OCI-LY3 (cell line): ENCODE measurements around the gene ELFN1.

ENCODE experiments used
- H2AFZ ChIP-seq: fragments of 200-600, 300-600 bp; shearing (Covaris generic); 2 replicates; pipeline ENCODE4 v1.6.0; 2014; ENCODE audit warnings: antibody characterized with exemption, low read depth, low read length
- H3K27ac ChIP-seq: fragments of 200-600, 300-600 bp; sonication (generic); 2 replicates; pipeline ENCODE4 v1.5.1; 2014; ENCODE audit warnings: mild to moderate bottlenecking, low read length, moderate library complexity, mixed read lengths
- H3K27me3 ChIP-seq: fragments of 200-600, 300-600 bp; sonication (generic); 2 replicates; pipeline ENCODE4 v1.6.1; 2014; ENCODE audit warnings: low read depth, low read length, mixed read lengths
- H3K36me3 ChIP-seq: fragments of 200-600, 300-600 bp; sonication (generic); replicated peaks from 2 replicates; pipeline ENCODE3; 2014; ENCODE audit warnings: low read depth, low read length, mixed read lengths
- H3K4me1 ChIP-seq: fragments of 300-600, 200-600 bp; sonication (generic); 2 replicates; pipeline ENCODE4 v1.6.1; 2014; ENCODE audit warnings: low read length, mixed read lengths
- H3K4me2 ChIP-seq: fragments of 200-600, 300-600 bp; sonication (generic); 2 replicates; pipeline ENCODE4 v1.6.1; 2014; ENCODE audit warnings: low read length, mixed read lengths
- H3K4me3 ChIP-seq: fragments of 300-600, 200-600 bp; sonication (generic); 2 replicates; pipeline ENCODE4 v1.5.1; 2014; ENCODE audit warnings: antibody characterized with exemption, mild to moderate bottlenecking, low read length, moderate library complexity
- H3K79me2 ChIP-seq: fragments of 300-600, 200-600 bp; shearing (Covaris generic); 2 replicates; pipeline ENCODE4 v1.6.1; 2014; ENCODE audit warnings: mild to moderate bottlenecking, low read length, mixed read lengths
- H3K9ac ChIP-seq: fragments of 300-600, 200-600 bp; shearing (Covaris generic); 2 replicates; pipeline ENCODE4 v1.6.0; 2014; ENCODE audit warnings: mild to moderate bottlenecking, low read length, moderate library complexity
- H3K9me3 ChIP-seq: fragments of 200-600, 300-600 bp; shearing (Covaris generic); 2 replicates; pipeline ENCODE4 v1.6.1; 2014; ENCODE audit warnings: low read length, mixed read lengths; ENCODE audit not compliant: insufficient read depth
- H4K20me1 ChIP-seq: fragments of 200-600, 300-600 bp; sonication (generic); 2 replicates; pipeline ENCODE4 v1.6.1; 2016; ENCODE audit warnings: low read length, mixed read lengths; ENCODE audit not compliant: insufficient read depth
- EZH2phosphoT487 ChIP-seq: fragments of 200-600 bp; shearing (Covaris generic); IDR thresholded peaks from 2 replicates; pipeline ENCODE4 v1.6.1; 2018; ENCODE audit warnings: antibody characterized with exemption, mixed run types, low read depth
- TF ChIP-seq, protein P1 (sequence below): fragments of 200-600, 300-600 bp; sonication (generic); IDR thresholded peaks from 2 replicates; pipeline ENCODE4 v1.5.1; 2014; ENCODE audit warnings: antibody characterized with exemption, low read length, low read depth

ELFN1 gene

DNA sequence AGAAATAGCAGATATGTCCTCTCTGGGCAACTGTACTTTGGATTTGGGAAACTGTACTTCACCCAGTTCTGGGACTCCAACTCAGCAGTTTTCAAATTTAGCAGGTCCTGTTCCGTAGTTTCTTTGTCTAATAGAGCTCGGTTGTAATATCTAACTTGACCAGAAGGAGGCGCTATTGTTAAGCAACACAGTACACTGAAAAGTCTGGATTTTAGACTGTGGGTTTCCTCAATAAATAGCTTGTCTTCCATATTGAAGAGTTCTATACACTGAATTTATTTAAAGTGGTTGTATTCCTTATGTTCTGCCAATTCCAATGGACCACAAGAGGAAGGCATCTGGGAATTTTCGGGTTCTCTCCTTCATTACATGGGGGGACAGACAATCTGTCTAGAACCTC lies 39.8 kb downstream of the ELFN1 start:
- no peaks in the 10 kb centered on the region for H3K27me3 ChIP-seq
- no peaks in the 10 kb centered on the region for H3K36me3 ChIP-seq
- no peak overlapping the region for H3K27ac ChIP-seq
- H3K4me2 ChIP-seq, result no peak overlapping the region
- H4K20me1 ChIP-seq, result no peaks in the 10 kb centered on the region
- TF ChIP-seq, protein P1, sequence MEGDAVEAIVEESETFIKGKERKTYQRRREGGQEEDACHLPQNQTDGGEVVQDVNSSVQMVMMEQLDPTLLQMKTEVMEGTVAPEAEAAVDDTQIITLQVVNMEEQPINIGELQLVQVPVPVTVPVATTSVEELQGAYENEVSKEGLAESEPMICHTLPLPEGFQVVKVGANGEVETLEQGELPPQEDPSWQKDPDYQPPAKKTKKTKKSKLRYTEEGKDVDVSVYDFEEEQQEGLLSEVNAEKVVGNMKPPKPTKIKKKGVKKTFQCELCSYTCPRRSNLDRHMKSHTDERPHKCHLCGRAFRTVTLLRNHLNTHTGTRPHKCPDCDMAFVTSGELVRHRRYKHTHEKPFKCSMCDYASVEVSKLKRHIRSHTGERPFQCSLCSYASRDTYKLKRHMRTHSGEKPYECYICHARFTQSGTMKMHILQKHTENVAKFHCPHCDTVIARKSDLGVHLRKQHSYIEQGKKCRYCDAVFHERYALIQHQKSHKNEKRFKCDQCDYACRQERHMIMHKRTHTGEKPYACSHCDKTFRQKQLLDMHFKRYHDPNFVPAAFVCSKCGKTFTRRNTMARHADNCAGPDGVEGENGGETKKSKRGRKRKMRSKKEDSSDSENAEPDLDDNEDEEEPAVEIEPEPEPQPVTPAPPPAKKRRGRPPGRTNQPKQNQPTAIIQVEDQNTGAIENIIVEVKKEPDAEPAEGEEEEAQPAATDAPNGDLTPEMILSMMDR, result peak; percentile 30
- no peak for TF ChIP-seq EZH2phosphoT487
- H3K4me3 ChIP-seq, result no peak overlapping the region
- H3K4me1 ChIP-seq, result no peaks in the 10 kb centered on the region
- no peak overlapping the region for H3K9ac ChIP-seq
- H3K79me2 ChIP-seq, result no peaks in the 10 kb centered on the region
- H2AFZ ChIP-seq, result no peak overlapping the region
- H3K9me3 ChIP-seq, result no peaks in the 10 kb centered on the region

DNA sequence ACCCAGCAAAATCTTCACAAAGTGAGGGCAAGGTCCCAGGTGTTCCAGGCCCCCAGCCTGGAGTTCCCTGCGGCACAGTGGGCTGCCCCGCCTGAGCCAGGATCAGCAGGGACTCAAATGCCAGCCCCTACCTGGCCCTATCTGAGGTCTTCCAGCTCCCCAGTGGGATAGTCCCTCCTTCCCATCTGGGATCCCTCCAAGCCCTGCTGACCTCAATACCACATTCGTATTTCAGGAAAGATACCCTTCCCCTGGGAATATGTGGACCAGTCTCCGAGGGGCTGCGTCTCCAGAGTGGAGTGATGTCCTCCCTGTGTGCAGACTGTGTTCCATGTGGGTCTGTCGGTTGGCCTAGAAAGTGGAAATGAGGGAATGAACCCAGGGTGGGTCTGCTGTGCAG lies 40.9 kb downstream of the ELFN1 start:
- no peaks in the 10 kb centered on the region for H3K27me3 ChIP-seq
- no peaks in the 10 kb centered on the region for H4K20me1 ChIP-seq
- TF ChIP-seq, protein P1, result no peak
- no peak for TF ChIP-seq EZH2phosphoT487
- H3K9me3 ChIP-seq, result no peaks in the 10 kb centered on the region
- H3K4me3 ChIP-seq, result no peak overlapping the region
- H3K4me1 ChIP-seq, result no peaks in the 10 kb centered on the region
- no peaks in the 10 kb centered on the region for H3K36me3 ChIP-seq
- H3K79me2 ChIP-seq, result no peaks in the 10 kb centered on the region
- H3K9ac ChIP-seq, result no peak overlapping the region
- no peak overlapping the region for H2AFZ ChIP-seq
- H3K27ac ChIP-seq, result no peak overlapping the region
- no peak overlapping the region for H3K4me2 ChIP-seq

GRCh38 chr7:1712907-1713501 lies 42.9 kb downstream of the ELFN1 start:
- H2AFZ ChIP-seq, result no peak overlapping the region
- no peak overlapping the region for H3K27ac ChIP-seq
- H3K9ac ChIP-seq, result no peak overlapping the region
- no peak overlapping the region for H3K4me2 ChIP-seq
- no peak overlapping the region for H3K4me3 ChIP-seq
- H4K20me1 ChIP-seq, result no peaks in the 10 kb centered on the region
- no peaks in the 10 kb centered on the region for H3K4me1 ChIP-seq
- H3K9me3 ChIP-seq, result no peaks in the 10 kb centered on the region
- no peaks in the 10 kb centered on the region for H3K36me3 ChIP-seq
- H3K79me2 ChIP-seq, result no peaks in the 10 kb centered on the region
- TF ChIP-seq, protein P1, result no peak
- TF ChIP-seq EZH2phosphoT487, result no peak
- H3K27me3 ChIP-seq, result no peaks in the 10 kb centered on the region

GRCh38 chr7:1713502-1714484 lies 43.7 kb downstream of the ELFN1 start:
- no peaks in the 10 kb centered on the region for H3K4me1 ChIP-seq
- H4K20me1 ChIP-seq, result no peaks in the 10 kb centered on the region
- H3K27ac ChIP-seq, result no peak overlapping the region
- no peaks in the 10 kb centered on the region for H3K79me2 ChIP-seq
- H3K4me3 ChIP-seq, result no peak overlapping the region
- H3K4me2 ChIP-seq, result no peak overlapping the region
- no peaks in the 10 kb centered on the region for H3K27me3 ChIP-seq
- TF ChIP-seq EZH2phosphoT487, result no peak
- TF ChIP-seq, protein P1, result no peak
- no peaks in the 10 kb centered on the region for H3K36me3 ChIP-seq
- H2AFZ ChIP-seq, result no peak overlapping the region
- H3K9me3 ChIP-seq, result no peaks in the 10 kb centered on the region
- no peak overlapping the region for H3K9ac ChIP-seq
